Right kidney (tissue), 1 donor: ENCODE data around the gene FAM222B.

Source experiments
- DNase-seq: peaks from one replicate; pipeline ENCODE4 v3.0.0-alpha.2; 2016

Gene FAM222B

DNA sequence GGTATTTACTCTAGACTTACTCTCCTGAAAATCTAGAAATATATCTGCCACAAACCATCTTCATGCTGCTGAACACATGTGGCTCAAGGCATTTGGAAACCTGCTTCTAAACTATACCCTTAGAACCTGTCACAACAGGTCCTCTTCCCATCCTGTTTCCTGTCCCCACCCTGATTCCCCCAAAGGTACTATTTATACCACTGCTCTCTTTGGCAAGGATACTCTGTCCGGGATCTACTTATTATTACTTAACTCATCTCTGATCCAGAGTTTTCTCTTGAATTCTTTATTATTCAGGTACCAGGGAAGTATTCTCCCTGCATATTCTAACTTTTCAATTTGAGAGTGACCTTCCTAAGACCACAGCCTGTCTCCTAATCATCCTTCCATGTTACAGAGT lies 65.4 kb downstream of the FAM222B start:
- no peak for DNase-seq

GRCh38 chr17:28774206-28774605 lies 68.4 kb downstream of the FAM222B start:
- DNase-seq, result no peak

- DNase-seq, result no peak
Observed at GRCh38 chr17:28773736-28774135, 68.9 kb downstream of the FAM222B start.

DNA sequence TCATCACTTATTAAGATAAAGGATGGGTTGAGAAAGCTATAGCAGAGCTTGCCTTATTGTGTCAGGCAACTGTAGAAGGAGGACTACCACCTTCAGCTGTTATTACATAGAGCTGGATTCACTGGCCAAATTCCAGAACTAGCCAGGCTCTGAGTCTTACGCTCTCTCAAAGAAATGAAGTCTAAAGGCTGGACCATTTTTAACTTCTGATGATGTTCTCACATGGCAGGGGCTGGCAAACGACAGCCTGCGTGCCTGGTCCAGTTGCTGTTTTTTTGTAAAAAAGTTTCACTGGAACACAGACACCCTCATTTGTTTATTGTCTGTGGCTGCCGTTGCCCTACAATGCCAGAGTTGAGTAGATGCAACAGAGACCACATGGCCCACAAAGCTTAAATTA lies 77.6 kb downstream of the FAM222B start:
- DNase-seq, result no peak

GRCh38 chr17:28763804-28764266 lies 78.8 kb downstream of the FAM222B start:
- no peak for DNase-seq

DNA sequence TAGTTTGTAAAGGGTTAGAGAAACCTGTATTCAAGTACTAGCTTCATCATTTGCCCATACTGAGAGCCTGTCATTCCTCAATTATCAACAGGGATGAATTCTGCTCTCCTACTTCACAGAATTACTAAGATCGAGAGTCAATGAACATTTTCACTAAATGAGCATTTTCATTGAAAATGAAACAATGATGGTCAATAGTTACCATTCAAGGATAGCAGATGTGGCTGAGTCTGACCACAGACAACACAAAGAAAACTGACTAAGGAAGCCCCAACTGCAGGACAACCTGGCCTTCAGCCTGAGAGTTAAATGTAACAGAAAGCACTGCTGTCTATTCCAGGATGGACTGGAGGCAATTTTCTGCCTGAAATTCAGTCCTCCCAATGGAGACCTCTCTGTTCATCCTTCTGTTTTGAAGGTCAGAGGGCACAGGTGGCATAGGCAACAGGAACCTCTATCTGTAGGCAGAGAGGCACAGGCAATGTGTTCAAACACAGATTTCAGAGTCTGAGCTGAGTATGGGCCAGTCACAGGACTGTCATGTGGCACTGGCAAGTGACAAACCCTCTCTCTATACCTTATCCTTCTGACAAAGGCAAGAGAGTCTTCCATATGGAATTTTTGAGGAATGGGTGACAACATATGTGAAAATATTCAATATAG lies 79.3 kb downstream of the FAM222B start:
- DNase-seq, result no peak

GRCh38 chr17:28760601-28761562 lies 81.7 kb downstream of the FAM222B start:
- DNase-seq, result no peak

DNA sequence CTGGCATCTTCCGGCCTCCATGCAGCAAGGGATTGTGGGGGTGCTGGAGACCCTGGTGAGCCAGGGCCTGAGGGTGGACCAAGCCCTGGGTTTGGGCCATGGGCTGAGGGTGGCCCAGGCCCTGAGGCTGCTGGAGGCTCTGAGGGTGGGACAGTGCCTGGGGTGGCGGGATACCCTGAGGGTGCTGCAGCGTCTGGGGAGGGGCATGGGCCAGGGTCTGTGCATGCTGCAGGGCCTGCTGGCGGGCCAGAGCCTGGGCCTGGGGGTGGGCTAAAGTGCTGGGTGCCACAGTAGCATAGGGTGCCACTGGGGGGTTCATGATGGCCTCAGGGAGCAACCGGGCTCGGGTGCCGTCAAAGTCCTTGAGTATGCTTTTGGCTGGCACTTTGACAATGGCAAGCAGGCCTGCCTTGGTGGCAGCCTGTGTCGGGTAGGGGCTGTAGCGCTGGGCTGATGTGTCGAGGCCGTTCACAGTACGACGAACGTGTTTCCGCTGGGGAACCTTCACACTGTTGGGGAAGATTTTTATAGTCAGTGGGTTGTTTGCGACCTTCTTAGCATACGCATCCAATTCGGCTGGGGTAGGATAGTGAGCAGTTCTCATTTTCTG lies 83.2 kb downstream of the FAM222B start:
- DNase-seq, result no peak

GRCh38 chr17:28758411-28759121 lies 84.0 kb downstream of the FAM222B start:
- DNase-seq, result no peak

DNA sequence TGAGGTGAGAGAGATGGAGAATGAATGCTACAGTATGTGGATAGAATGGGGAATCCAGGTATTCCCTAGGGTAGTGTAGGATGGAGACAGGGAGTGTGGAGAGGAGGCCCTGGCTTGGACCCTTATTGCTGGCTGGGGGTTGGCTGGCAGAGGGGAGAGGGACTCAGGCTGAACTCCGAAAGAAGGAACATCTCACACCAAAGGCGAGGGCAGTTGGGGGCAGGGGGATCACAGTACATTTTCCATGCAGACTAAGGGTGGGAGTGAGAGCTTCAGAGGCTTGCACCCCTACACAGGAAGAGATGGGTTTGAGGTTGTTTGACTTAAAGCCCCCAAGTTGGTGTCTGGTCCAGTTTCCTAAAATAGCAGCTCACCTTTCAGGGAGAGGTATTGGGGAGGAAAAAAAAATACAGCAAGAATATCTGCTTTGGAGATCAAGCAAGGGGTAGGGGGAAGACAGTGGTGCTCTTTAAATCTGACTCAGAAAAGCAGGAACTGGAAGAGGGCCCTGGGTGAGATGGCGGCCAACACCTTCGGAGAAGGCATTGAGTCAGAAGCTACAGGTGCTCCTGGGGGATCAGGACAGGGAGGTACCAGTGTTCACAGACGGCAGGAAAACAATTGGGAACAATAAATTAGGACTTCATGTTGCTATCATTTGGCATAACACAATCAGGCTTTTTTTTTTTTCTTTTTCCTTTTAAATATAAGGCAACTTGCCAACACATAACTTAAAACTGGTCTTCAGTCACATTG lies 86.4 kb downstream of the FAM222B start:
- DNase-seq, result no peak

GRCh38 chr17:28755486-28755885 lies 87.1 kb downstream of the FAM222B start:
- no peak for DNase-seq

GRCh38 chr17:28751600-28752366 lies 90.8 kb downstream of the FAM222B start:
- no peak for DNase-seq

- peak; percentile 72 for DNase-seq
Observed at GRCh38 chr17:28750178-28751047, 92.2 kb downstream of the FAM222B start.

DNA sequence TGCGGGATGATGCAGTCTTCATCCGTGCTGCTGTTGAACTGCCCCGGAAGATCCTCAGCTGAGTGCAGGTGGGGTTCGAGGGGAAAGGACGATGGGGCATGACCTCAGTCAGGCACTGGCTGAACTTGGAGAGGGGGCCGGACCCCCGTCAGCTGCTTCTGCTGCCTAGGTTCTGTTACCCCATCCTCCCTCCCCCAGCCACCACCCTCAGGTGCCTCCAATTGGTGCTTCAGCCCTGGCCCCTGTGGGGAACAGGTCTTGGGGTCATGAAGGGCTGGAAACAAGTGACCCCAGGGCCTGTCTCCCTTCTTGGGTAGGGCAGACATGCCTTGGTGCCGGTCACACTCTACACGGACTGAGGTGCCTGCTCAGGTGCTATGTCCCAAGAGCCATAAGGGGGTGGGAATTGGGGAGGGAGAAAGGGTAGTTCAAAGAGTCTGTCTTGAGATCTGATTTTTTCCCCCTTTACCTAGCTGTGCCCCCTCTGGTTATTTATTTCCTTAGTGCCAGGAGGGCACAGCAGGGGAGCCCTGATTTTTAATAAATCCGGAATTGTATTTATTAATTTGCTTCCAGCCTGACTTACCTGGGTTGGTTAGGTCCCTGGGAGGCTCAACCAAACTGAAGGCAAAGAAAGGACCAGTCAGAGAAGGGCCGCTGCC lies 92.9 kb downstream of the FAM222B start:
- DNase-seq, result no peak

- no peak for DNase-seq
Observed at GRCh38 chr17:28748852-28749515, 93.6 kb downstream of the FAM222B start.

GRCh38 chr17:28747801-28748750 lies 94.5 kb downstream of the FAM222B start:
- DNase-seq, result no peak

- DNase-seq, result no peak
Observed at GRCh38 chr17:28747051-28747691, 95.4 kb downstream of the FAM222B start.
